Smooth muscle cell (in vitro differentiated cells): ENCODE measurements around the gene OST4. TPM values are rescaled to one million over a fixed set of nuclear protein-coding genes. Genes with fewer than 3 reads are reported as not detected.
A peak's percentile ranks its signal among the peaks of the same experiment; 100 is the strongest.

Experiments used
- DNase-seq: peaks from one replicate; lab custom pipeline; 2025; ENCODE audit not compliant: unreplicated experiment; lab: John Stamatoyannopoulos, UW
- H2AFZ ChIP-seq: fragments of 200-600 bp; sonication (generic); 2 replicates; pipeline ENCODE4 v1.6.0; 2016; ENCODE audit warnings: antibody characterized with exemption, low read depth, mild to moderate bottlenecking
- H3F3A ChIP-seq: fragments of 200-600 bp; sonication (generic); 2 replicates; pipeline ENCODE4 v1.6.0; 2017; ENCODE audit warnings: antibody characterized with exemption, low read depth
- H3K27ac ChIP-seq: fragments of 200-600 bp; sonication (generic); 2 replicates; pipeline ENCODE4 v1.5.1; 2016; ENCODE audit warnings: low read depth, mild to moderate bottlenecking
- H3K27me3 ChIP-seq: fragments of 200-600 bp; sonication (generic); 2 replicates; pipeline ENCODE4 v1.6.1; 2016; ENCODE audit warnings: low read depth, mild to moderate bottlenecking
- H3K36me3 ChIP-seq: fragments of 200-600 bp; sonication (generic); 2 replicates; pipeline ENCODE4 v1.5.1; 2016; ENCODE audit warnings: low read depth
- H3K4me1 ChIP-seq: fragments of 200-600 bp; sonication (generic); 2 replicates; pipeline ENCODE4 v1.5.1; 2016; ENCODE audit warnings: low read depth
- H3K4me2 ChIP-seq: fragments of 200-600 bp; sonication (generic); 2 replicates; pipeline ENCODE4 v1.6.0; 2016; ENCODE audit warnings: mild to moderate bottlenecking
- H3K4me3 ChIP-seq: fragments of 200-600 bp; sonication (generic); 2 replicates; pipeline ENCODE4 v1.5.1; 2016; ENCODE audit warnings: mild to moderate bottlenecking
- H3K79me2 ChIP-seq: fragments of 200-600 bp; sonication (generic); 2 replicates; pipeline ENCODE4 v1.6.0; 2016; ENCODE audit warnings: low read depth, mild to moderate bottlenecking
- H3K9ac ChIP-seq: fragments of 200-600 bp; sonication (generic); 2 replicates; pipeline ENCODE4 v1.6.0; 2016; ENCODE audit warnings: low read depth
- H3K9me3 ChIP-seq: fragments of 200-600 bp; sonication (generic); replicated peaks from 2 replicates; pipeline ENCODE4 v1.5.1; 2016; ENCODE audit warnings: low read depth
- H4K20me1 ChIP-seq: fragments of 200-600 bp; sonication (generic); 2 replicates; pipeline ENCODE4 v1.6.0; 2016; ENCODE audit warnings: low read depth
- WGBS: methylation state at CpG from one replicate; pipeline ENCODE4 v1.1.7; 2016; ENCODE audit warnings: low lambda C conversion rate; 5-methylcytosine and 5-hydroxymethylcytosine counted together
- polyA plus RNA-seq: library from polyadenylated mRNA; unstranded; fragments of >200 nt; fragmentation: Nextera tagmentation; extraction: Ambion mirVana; gene quantifications from 2 replicates; pipeline ENCODE4 v1.2.1, GENCODE V29; 2016
- total RNA-seq: library from RNA; depleted of rRNA; stranded (reverse); fragments of >200 nt; gene quantifications from 2 replicates; pipeline ENCODE4 v1.2.3, GENCODE V29; 2014
- TF ChIP-seq, protein P1 (sequence below): fragments of 200-600 bp; sonication (generic); IDR thresholded peaks from 2 replicates; pipeline ENCODE4 v1.5.1; 2017; ENCODE audit warnings: borderline replicate concordance, mild to moderate bottlenecking, antibody characterized with exemption; ENCODE audit not compliant: insufficient read depth, poor library complexity, severe bottlenecking

The OST4 gene
- total and polyA plus RNA-seq, 2 experiments from 2014 or later = 848 to 1,292 TPM

- Histone ChIP-seq H2AFZ (peak overlapping the region; percentile 26), H3K27me3 (no peaks in the 10 kb centered on the region), H3K4me1 (peaks cover 21% of the 10 kb centered on the region), H3K4me3 (peak overlapping the region; percentile 91), H3K27ac (peak overlapping the region; percentile 79), H3K4me2 (peak overlapping the region; percentile 95), H3K9ac (peak overlapping the region; percentile 92), H3K79me2 (peaks cover 50% of the 10 kb centered on the region), H3K36me3 (no peaks in the 10 kb centered on the region), H3F3A (peaks cover 20% of the 10 kb centered on the region), H4K20me1 (peaks cover 47% of the 10 kb centered on the region), H3K9me3 (no peaks in the 10 kb centered on the region)
- 8% methylated on average over 11 of the region's 11 CpGs for WGBS
- DNase-seq = no peak
- TF ChIP-seq, protein P1, sequence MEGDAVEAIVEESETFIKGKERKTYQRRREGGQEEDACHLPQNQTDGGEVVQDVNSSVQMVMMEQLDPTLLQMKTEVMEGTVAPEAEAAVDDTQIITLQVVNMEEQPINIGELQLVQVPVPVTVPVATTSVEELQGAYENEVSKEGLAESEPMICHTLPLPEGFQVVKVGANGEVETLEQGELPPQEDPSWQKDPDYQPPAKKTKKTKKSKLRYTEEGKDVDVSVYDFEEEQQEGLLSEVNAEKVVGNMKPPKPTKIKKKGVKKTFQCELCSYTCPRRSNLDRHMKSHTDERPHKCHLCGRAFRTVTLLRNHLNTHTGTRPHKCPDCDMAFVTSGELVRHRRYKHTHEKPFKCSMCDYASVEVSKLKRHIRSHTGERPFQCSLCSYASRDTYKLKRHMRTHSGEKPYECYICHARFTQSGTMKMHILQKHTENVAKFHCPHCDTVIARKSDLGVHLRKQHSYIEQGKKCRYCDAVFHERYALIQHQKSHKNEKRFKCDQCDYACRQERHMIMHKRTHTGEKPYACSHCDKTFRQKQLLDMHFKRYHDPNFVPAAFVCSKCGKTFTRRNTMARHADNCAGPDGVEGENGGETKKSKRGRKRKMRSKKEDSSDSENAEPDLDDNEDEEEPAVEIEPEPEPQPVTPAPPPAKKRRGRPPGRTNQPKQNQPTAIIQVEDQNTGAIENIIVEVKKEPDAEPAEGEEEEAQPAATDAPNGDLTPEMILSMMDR = no peak
Observed at GRCh38 chr2:27070653-27071276, 689 bp downstream of the OST4 start.

GRCh38 chr2:27069961-27070618 is 1.4 kb downstream of the OST4 start:
- DNase-seq = no peak
- WGBS = 80% methylated on average over 8 of the region's 8 CpGs
- Histone ChIP-seq H3K79me2 (peaks cover 53% of the 10 kb centered on the region), H3K27me3 (no peaks in the 10 kb centered on the region), H3K36me3 (no peaks in the 10 kb centered on the region), H3K4me3 (peak overlapping the region; percentile 91), H3K27ac (peak overlapping the region; percentile 79), H3F3A (peaks cover 20% of the 10 kb centered on the region), H4K20me1 (peaks cover 54% of the 10 kb centered on the region), H3K9me3 (no peaks in the 10 kb centered on the region), H3K4me2 (peak overlapping the region; percentile 95), H3K4me1 (peaks cover 21% of the 10 kb centered on the region), H2AFZ (no peak overlapping the region), H3K9ac (peak overlapping the region; percentile 92)
- TF ChIP-seq, protein P1 = no peak

- Histone ChIP-seq H3K4me3 (no peak overlapping the region), H3K9ac (peak overlapping the region; percentile 92), H3K27me3 (no peaks in the 10 kb centered on the region), H3K79me2 (peaks cover 54% of the 10 kb centered on the region), H2AFZ (no peak overlapping the region), H3K4me1 (peaks cover 21% of the 10 kb centered on the region), H3K4me2 (peak overlapping the region; percentile 95), H4K20me1 (peaks cover 59% of the 10 kb centered on the region), H3K36me3 (no peaks in the 10 kb centered on the region), H3K27ac (peak overlapping the region; percentile 79), H3K9me3 (no peaks in the 10 kb centered on the region), H3F3A (peaks cover 19% of the 10 kb centered on the region)
- DNase-seq = no peak
- 98% methylated on average over 6 of the region's 6 CpGs for WGBS
- TF ChIP-seq, protein P1 = no peak
Observed at GRCh38 chr2:27069436-27069835, 2.0 kb downstream of the OST4 start.

DNA sequence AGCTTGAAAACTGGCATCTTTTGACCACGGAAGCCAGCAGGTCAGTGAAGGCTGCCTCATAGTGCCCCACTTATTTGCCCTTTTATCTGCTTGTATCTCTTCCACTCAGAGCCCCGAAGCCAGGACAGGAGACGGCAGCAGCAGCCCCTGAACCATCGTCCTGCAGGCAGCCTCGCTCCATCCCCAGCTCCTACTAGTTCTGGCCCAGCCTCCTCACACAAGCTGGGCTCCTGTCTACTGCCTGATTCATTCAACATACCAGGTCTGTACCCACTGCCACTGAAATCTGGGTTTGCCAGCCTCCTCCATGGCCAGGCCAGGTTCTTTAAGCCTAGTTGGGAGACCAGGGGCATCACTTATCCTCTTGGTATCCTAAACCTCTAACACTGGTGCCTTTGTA is 4.1 kb downstream of the OST4 start:
- Histone ChIP-seq H2AFZ (no peak overlapping the region), H3K36me3 (no peaks in the 10 kb centered on the region), H3K4me1 (peaks cover 14% of the 10 kb centered on the region), H3K4me2 (no peak overlapping the region), H3K27ac (no peak overlapping the region), H4K20me1 (peaks cover 71% of the 10 kb centered on the region), H3K9me3 (no peaks in the 10 kb centered on the region), H3K79me2 (peaks cover 61% of the 10 kb centered on the region), H3K9ac (no peak overlapping the region), H3K4me3 (no peak overlapping the region), H3K27me3 (no peaks in the 10 kb centered on the region), H3F3A (peaks cover 21% of the 10 kb centered on the region)
- TF ChIP-seq, protein P1 = no peak
- DNase-seq = no peak
- 97% methylated on average over 5 of the region's 5 CpGs for WGBS
